Stimulated activated CD4-positive, alpha-beta T cell treated with anti-CD3 and anti-CD28 coated beads, Interleukin-1b, Interleukin-23, amount 100 ng/mL, for 24 hours (primary cell): Measurements from ENCODE around the gene ATRX.
"Not testable (repeated sequence)": the region's sequence is repeated elsewhere in the genome, so short reads cannot be mapped to it uniquely, and the experiment has no call there.

Source experiments
- DNase-seq, 4 experiments: peaks; one replicate each; pipeline ENCODE4 v3.0.0-alpha.2; 2020; ENCODE audit warnings: low read depth in 4 of 4, low spot score in 1 of 4

ATRX gene

GRCh38 chrX:77628294-77629025, 157.6 kb downstream of the ATRX start:
- DNase-seq, result no peak

DNA sequence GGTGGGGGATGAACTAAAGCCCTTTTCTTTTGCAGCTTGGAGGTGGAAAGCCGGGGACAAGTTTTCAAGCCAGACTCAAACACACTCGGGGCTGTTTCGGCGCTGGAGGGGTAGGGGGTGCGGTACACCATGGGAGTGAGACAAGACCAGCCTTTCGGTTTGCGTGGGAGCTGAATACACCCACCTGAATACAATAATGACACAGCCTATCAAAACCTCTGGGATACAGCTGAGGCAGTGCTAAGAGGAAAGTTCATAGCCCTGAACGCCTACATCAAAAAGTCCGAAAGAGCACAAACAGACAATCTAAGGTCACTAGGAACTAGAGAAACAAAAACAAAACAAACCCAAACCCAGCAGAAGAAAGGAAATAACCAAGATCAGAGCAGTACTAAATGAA, 163.3 kb downstream of the ATRX start:
- DNase-seq, result no peak

GRCh38 chrX:77622233-77622632, 163.8 kb downstream of the ATRX start:
- no peak for DNase-seq

GRCh38 chrX:77621453-77621852, 164.6 kb downstream of the ATRX start:
- not testable (repeated sequence) for DNase-seq

DNA sequence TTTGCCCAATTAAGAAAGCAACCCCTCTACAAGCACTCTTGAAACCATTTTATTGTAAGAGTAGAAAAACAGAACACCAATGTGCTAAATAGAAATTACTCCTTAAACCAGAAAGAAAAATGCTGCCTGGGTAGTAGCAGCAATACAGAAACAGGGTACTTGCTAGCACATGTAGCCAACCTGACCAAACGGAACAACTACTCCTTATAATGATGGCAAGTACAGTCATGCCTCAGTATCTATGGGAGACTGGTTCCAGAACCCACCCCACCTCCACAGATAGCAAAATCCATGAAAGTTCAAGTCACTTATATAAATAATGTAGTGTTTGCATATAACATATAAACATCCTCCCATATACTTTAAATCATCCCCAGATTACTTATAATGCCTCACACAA, 168.8 kb downstream of the ATRX start:
- no peak for DNase-seq

GRCh38 chrX:77603635-77604336, 182.2 kb downstream of the ATRX start:
- DNase-seq, result no peak

- DNase-seq, result no peak
Observed at GRCh38 chrX:77597511-77597910, 188.5 kb downstream of the ATRX start.

DNA sequence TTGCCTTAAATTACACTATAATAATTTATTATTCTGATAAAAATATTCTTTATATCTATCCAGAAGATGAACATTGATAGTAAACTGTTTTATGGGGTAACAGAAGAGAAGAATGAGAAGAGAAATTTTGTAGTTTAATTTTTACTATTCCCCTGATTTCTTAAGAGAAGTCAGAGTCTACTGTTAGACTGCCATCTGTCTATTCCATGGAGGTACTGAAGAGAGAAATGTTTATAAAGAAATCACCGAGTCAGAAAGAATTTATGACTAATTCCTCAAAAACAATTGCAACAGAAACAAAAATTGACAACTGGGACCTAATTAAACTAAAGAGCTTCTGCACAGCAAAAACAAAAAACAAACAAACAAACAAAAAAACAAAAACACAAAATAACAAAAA, 188.9 kb downstream of the ATRX start:
- no peak for DNase-seq

- no peak for DNase-seq
Observed at GRCh38 chrX:77595848-77596247, 190.2 kb downstream of the ATRX start.

DNA sequence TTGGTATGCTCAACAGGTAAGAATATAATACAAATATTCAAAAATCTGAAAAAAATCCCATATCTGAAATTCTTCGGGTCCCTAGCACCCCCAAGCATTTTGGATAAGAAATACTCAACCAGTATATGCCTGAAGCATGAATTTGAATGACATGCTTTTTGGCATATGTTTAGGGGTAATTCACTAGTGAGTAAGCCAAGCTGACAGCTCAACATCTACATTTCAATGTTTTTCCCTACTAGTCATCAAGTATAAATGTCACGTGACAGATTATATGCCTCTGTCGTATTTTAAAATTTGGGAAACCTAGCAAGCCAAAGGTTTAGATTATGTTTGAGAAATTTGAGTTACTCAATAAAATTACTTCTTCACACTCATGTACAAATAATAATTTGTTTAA, 213.7 kb downstream of the ATRX start:
- no peak for DNase-seq

DNA sequence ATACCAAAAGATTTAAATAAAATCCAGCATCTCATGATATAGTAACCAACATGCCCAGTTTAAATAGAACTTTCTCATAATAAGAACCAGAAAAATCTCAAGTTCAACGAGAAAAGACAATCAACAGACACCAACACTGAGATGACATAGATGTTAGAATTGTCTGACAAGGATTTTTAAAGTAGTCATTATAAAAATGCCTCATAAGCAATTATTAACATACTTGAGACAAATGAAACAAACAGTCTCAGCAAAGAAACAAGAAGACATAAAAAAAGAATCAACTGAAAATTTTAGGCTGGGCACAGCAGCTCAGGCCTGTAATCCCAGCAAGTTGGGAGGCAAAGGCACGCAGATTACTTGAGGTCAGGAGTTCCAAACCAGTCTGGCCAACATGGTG, 220.7 kb downstream of the ATRX start:
- no peak for DNase-seq

DNA sequence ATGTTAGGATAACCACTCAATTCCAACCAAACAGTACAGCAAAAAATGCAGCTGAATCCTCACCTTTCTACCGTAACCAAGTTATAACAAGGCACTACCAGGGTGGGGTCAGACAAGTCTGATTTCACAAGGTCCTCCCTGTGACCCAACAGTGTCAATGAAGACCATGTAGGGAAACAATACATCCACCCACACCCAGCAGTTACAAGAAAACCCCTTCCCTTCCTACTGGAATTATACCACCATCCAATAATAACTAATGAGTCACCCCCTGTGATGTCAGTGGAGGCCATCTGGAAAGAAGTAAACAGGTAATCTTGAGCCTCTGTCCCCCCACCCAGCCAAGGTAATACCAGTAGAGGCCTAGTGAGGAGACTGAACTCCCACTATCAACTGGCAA, 221.2 kb downstream of the ATRX start:
- no peak for DNase-seq

- no peak for DNase-seq
Observed at GRCh38 chrX:77561372-77561771, 224.6 kb downstream of the ATRX start.

- DNase-seq, result no peak
Observed at GRCh38 chrX:77556276-77556675, 229.7 kb downstream of the ATRX start.

DNA sequence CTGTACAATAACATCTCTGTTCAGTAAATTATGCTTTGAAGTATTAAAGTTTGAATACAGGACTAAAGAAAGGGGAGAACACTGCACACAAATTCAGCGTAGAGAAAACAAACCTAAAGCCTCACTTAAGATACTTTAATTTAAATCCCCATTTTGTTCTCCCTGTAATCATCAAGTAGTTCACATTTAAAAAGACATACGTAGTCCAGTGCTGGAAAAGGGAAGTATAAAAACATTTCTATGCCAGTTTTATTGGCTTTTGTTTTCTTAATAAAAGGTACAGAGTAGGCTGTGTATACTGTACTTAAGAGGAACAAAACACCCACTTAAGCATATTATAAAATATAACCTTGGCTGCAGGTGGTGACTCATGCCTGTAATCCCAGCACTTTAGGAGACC, 237.3 kb downstream of the ATRX start:
- no peak for DNase-seq

DNA sequence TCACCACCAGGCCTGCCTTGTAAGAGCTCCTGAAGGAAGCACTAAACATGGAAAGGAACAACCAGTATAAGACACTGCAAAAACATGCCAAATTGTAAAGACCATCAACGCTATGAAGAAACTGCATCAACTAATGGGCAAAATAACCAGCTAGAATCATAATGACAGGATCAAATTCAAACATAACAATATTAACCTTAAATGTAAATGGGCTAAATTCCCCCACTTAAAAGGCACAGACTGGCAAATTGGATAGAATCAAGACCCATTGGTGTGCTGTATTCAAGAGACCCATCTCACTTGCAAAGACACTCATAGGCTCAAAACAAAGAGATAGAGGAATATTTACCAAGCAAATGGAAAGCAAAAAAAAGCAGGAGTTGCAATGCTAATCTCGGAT, 246.2 kb downstream of the ATRX start:
- DNase-seq, result not testable (repeated sequence)

DNA sequence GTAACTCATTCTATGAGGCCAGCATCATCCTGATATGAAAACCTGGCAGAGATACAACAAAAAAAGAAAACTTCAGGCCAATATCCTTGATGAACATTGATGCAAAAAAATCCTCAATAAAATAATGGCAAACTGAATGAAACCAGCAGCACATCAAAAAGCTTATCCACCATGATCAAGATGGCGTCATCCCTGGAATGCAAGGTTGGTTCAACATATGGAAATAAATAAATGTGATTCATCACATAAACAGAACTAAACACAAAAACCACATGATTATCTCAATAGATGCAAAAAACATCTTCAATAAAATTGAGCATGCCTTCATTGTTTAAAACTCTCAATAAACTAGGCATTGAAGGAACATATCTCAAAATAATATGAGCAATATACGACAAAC, 254.8 kb downstream of the ATRX start:
- not testable (repeated sequence) for DNase-seq

DNA sequence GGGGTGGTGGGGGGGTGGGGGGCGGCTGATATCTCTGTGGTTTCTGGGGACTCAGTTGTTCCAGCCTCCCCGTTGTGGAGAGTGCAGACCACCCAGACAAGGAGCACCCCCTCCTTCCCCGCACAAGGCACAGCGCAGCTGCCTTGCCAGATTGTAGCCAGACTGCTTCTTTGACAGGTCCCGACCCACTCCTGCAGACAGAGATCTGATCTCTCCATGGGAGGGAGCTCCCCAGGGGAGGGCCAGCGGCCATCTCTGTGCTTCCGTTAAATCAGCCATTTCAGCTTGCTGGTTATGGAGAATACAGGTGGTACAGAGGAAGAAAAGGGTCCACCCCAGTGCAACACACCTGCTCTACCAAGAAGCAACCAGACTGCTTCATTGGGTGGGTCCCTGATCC, 258.0 kb downstream of the ATRX start:
- no peak for DNase-seq

DNA sequence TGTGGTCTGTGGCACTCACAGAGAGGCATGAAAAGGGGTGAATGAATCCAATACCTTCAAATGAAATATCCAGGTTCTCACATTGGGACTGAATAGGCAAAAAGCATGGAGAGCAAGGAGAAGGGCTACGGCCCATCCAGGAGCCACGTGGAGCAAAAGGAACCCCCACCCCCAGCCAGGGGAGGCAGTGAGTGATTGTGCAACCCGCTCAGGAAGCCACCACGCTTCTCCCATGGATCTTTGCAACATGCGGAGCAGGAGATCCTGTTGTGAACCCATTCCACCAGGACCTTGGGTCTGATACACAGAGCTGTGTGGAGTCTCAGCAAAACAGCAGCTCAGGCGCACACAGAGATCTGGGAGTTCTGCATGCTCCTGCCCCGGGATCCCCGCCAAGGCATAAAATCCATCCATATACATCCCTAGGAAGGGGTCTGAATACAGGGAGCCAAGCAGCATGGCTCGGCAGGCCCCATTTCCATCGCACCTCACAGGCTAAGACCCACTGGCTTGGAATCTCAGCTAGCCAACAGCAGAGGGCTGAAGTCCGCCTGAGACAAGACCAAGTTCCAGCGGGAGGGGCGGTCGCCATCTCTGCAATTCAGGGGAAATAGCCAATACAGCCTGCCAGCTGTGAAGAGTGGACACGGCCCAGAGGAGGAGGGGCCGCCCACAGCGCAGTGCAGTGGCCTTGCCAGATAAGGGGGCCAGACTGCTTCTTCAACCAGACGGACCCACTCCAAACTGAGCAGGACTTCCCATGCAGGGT, 258.6 kb downstream of the ATRX start:
- no peak for DNase-seq

GRCh38 chrX:77519765-77520164, 266.3 kb downstream of the ATRX start:
- DNase-seq, result no peak

GRCh38 chrX:77514177-77514576, 271.8 kb downstream of the ATRX start:
- no peak for DNase-seq

GRCh38 chrX:77510007-77510406, 276.0 kb downstream of the ATRX start:
- DNase-seq, result no peak
